Glomerular visceral epithelial cell (primary cell): ENCODE results near the gene TMEM237.

Experiments used
- DNase-seq: peaks from one replicate; pipeline ENCODE4 v3.0.0-alpha.2; 2016; ENCODE audit errors: extremely low spot score

TMEM237 gene

GRCh38 chr2:201642579-201643215 is 606 bp downstream of the TMEM237 start:
- peak; percentile 82 for DNase-seq

GRCh38 chr2:201642086-201642578 is 1.2 kb downstream of the TMEM237 start:
- no peak for DNase-seq

DNA sequence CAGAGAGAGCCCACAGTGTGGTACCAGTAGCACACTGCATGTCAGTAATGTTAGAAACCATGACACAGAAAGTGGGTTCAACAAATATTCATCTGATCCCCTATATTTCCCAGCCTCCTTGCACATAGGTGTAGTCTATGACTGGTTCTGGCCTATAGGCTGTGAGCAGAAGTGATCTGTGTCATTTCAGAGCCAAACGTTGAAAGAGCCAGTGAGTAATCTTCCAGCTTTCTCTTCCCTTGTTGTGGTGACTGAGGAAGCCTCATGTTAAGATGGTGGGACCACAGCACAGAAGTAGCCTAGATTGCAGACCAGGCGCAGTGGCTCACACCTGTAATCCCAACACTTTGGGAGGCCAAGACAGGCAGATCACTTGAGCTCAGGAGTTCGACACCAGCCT is 4.1 kb downstream of the TMEM237 start:
- no peak for DNase-seq

DNA sequence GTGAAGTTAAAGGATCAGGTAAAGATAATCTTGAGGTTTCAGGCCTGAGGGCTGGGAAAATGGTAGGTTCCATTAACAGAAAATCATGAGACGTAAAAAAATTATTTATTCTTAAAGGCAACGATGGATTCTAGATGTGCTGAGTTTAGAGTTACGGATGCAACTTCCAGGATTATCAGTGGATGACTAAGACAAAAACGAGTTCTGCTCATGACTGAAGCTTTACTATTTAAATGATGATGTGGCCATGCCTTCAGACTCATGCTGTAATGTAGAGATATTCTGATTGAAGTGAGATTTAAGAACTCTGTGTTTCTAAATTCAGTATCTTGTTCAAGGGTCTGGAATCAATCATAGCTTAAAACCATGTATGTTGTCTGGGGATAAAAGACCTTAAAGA is 5.0 kb downstream of the TMEM237 start:
- DNase-seq, result no peak

DNA sequence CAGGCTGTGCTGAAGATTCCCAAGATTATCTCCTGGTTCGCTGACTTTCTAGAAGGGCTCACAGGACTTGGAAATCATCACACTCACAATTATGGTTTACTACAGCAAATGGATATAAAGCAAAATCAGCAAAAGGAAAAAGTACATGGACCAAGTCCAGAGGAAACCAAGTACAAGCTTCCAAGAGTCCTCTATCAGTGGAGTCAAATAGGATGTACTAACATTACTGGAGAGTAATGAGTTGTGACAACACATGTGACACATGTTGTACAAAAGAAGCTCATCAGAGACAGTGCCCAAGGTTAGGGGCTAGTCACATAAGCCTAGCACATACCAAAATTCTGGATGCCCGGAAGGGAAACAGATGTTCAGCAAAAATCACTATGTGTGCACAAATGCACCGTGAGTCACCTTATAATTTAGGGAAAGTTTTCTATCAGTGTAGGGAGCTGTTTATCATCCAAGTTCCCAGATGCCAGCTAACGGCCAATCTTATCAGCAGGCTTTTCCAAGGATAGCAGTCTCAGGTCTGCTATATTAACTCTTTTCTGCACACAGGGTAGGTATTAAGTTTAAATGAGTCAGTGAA is 9.5 kb downstream of the TMEM237 start:
- no peak for DNase-seq

DNA sequence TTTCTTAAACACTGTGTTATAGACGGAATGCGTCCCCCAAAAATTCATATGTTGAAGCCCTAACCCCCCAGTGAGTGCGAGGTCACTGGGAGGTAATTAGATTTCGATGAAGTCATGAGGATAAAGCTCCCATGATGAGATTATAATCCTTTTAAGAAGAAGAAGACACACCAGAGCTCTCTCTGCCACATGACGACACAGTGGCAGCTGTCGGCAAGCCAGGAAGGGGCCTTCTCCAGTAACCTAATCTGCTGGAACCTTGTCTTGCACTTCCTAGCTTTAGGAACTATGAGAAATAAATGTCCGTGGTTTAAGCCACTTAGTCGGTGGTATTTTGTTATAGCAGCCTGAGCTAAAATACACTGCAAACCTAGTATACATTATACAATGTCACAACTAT is 12.3 kb downstream of the TMEM237 start:
- DNase-seq, result no peak

DNA sequence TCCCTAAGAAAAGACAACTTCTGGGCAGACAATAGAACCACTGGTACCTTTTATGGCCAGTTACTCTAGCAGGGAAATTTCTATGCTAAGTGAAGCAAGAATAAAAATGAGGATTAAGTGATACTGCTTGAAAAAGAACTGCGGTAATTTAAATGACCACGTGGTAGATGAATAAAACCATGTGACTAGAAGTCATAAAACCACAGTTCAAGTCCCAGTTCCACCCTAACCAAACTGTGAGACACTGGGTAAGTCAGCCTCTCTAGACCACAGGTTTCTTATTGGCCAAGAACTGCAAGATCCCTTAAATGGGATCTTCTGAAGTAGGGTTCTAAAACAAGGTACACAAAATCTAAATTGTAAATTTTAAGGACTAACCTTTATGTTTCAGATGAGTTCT is 12.7 kb downstream of the TMEM237 start:
- DNase-seq, result no peak

DNA sequence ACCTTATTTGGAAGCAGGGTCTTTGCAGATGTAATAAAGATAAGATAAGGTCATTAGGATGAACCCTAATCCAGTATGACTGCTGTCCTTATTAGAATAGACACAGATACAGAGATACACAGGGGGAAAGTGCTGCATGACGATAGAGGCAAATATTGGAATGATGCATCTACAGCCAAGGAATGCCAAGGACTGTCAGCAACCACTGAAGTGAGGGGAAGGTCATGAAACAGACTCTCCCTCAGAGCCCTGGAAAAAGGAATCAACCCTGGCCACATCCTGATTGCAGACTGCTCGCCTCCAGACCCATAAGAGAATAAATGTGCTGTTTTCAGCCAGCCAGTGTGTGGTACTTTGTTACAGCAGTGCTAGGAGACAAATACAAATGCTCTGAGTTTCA is 14.8 kb downstream of the TMEM237 start:
- DNase-seq, result no peak

- DNase-seq, result no peak
Observed at GRCh38 chr2:201622306-201622970, 20.9 kb downstream of the TMEM237 start.

GRCh38 chr2:201621293-201621999 is 21.9 kb downstream of the TMEM237 start:
- no peak for DNase-seq

GRCh38 chr2:201618744-201619662 is 24.3 kb downstream of the TMEM237 start:
- DNase-seq, result no peak

- DNase-seq, result no peak
Observed at GRCh38 chr2:201608021-201608420, 35.3 kb downstream of the TMEM237 start.

DNA sequence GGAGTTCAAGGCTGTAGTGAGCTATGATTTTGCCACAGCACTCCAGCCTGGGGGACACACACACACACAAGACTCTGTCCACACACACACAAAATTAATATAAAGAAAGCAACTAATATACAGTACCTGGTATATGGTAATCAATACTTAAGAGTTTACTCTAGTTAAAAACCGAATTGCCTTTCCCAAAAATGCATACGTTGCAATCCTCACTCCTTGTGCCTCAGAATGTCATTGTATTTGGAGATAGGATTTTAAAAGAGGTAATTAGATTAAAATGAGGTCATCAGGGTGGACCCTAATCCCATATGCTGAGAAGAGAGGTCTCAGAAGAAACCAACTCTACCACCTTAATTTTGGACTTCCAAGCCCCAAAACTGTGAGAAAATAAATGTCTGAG is 35.7 kb downstream of the TMEM237 start:
- no peak for DNase-seq

DNA sequence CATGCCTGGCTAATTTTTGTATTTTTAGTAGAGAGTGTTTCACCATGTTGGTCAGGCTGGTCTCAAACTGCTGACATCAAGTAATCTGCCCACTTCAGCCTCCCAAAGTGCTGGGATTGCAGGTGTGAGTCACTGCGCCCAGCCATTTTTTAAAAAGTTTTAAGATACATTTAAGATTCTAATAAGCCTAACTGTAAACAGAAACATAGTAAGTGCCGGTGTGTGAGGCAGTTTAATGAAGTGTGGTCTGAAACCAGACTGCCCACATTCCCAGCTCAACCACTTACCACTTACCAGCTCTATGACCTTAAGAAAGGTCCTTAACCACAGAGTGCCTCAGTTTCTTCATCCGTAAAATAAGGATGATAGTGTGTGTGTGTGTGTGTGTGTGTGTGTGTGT is 42.4 kb downstream of the TMEM237 start:
- DNase-seq, result peak; percentile 6

GRCh38 chr2:201597397-201597796 is 45.9 kb downstream of the TMEM237 start:
- DNase-seq, result no peak

- no peak for DNase-seq
Observed at GRCh38 chr2:201580486-201580885, 62.8 kb downstream of the TMEM237 start.

- no peak for DNase-seq
Observed at GRCh38 chr2:201579536-201579935, 63.8 kb downstream of the TMEM237 start.

GRCh38 chr2:201575971-201576370 is 67.3 kb downstream of the TMEM237 start:
- DNase-seq, result no peak

DNA sequence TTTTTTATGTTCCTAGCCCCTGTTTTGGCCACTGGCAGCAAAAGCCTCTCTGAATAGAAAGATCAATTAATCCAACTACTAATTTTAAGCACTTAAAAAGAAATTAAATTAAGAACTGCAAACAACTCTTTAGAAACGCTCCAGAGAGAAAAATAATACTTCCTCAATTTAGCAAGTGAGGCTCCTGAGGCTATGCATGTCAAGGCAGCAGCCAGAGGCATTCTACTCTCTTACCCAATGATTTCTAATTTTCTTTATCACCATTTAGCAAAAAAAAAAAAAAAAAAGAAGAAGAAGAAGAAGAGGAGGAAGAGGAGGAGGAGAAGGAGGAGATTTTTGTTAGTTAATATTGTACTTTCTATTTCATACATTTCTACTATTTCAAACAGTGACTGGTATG is 68.5 kb downstream of the TMEM237 start:
- no peak for DNase-seq

GRCh38 chr2:201572846-201573508 is 70.3 kb downstream of the TMEM237 start:
- no peak for DNase-seq
